ENCODE measurements around the gene OBI1. TPM values are rescaled to one million over a fixed set of nuclear protein-coding genes. Genes with fewer than 3 reads are reported as not detected.

Gene OBI1
- total and polyA plus RNA-seq, 10 of the 15 experiments (the other 5 are each of a cell fraction or from before 2014, with no cell fraction given): 15.5 to 34.2 (median 22.0) TPM

DNA sequence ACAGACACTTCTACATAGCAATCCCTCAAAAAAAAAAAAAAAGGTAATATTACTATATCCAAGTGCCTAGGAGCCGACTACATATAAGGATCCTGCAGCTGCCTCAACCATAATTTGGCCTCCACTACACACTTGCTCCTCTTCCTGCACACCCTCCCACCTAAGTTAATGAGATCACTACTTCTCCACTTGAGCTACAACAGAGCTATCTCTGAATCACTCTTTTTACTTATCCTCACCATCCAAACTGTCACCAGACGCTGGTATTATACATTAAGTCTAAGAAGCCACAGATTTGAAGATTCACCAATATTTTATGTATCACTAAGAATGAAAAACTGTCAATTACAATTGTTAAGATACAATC is 8.3 kb downstream of the OBI1 start:
- in situ Hi-C loops (cut with MboI) (no loop called here), intact Hi-C loops (cut with micrococcal nuclease; ENCODE audit: unreplicated experiment) (loop anchor here (10.0 kb wide), 1 partner anchor 404 kb away; no protein-coding TSS in a partner anchor)
- Histone ChIP-seq H3K9me3 (replicated peaks; ENCODE audit: control insufficient read depth, insufficient read depth, low read length) (no peaks in the 10 kb centered on the region), H2AFZ (ENCODE audit: control insufficient read depth, low read depth, low read length) (no peak overlapping the region), H3K27ac (ENCODE audit: control insufficient read depth, insufficient read depth) (no peak overlapping the region), H3K9ac (ENCODE audit: control insufficient read depth, insufficient read depth, low read length) (no peak overlapping the region), H3K4me1 (ENCODE audit: control insufficient read depth, insufficient read depth, low read length) (no peaks in the 10 kb centered on the region), H3K79me2 (ENCODE audit: control insufficient read depth, insufficient read depth, low read length) (peaks cover 71% of the 10 kb centered on the region), H4K20me1 (ENCODE audit: control insufficient read depth, insufficient read depth) (no peaks in the 10 kb centered on the region; the same call in 1 of the 2 replicates), H3K4me2 (ENCODE audit: control insufficient read depth, insufficient read depth) (no peak overlapping the region), H3K27me3 (replicated peaks in 1 of 2; ENCODE audit: control insufficient read depth in 2 of 2, insufficient read depth in 2 of 2, low read length in 1 of 2) (no peaks in the 10 kb centered on the region), H3K36me3 (ENCODE audit: control insufficient read depth in 2 of 2, insufficient read depth in 2 of 2, low read length in 1 of 2) (no peaks in the 10 kb centered on the region; a peak in 1 of 4 replicates), H3K4me3 (no peak overlapping the region)
- POLR2A ChIA-PET: no interaction called here
- 93% methylated on average over 2 of the region's 2 CpGs for WGBS (ENCODE audit: insufficient coverage, insufficient replicate concordance, low lambda C conversion rate, missing lambda C conversion rate)
- DNase-seq (ENCODE audit: low read depth, low spot score): no peak
- RAD21 ChIA-PET (ENCODE audit: unreplicated experiment): no interaction called here
- CTCF ChIA-PET: interaction anchor here (1.5 kb wide), 1 partner anchor 14 kb away, joined by 3 read pairs; no protein-coding TSS in a partner anchor
- FAIRE-seq: no peak
- peak; percentile 32; the same call in 2 of the 3 replicates for ATAC-seq
- SMC1A ChIA-PET (ENCODE audit: uncharacterized antibody, unreplicated experiment): interaction anchor here (0.8 kb wide), 1 partner anchor 12 kb away, joined by 3 read pairs; no protein-coding TSS in a partner anchor
- no peak for TF ChIP-seq ZNF622 (IDR thresholded peaks at IDR 0.05)
- TF ChIP-seq, protein P1, sequence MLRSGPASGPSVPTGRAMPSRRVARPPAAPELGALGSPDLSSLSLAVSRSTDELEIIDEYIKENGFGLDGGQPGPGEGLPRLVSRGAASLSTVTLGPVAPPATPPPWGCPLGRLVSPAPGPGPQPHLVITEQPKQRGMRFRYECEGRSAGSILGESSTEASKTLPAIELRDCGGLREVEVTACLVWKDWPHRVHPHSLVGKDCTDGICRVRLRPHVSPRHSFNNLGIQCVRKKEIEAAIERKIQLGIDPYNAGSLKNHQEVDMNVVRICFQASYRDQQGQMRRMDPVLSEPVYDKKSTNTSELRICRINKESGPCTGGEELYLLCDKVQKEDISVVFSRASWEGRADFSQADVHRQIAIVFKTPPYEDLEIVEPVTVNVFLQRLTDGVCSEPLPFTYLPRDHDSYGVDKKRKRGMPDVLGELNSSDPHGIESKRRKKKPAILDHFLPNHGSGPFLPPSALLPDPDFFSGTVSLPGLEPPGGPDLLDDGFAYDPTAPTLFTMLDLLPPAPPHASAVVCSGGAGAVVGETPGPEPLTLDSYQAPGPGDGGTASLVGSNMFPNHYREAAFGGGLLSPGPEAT (IDR thresholded peaks at IDR 0.05; ENCODE audit: low read depth): no peak
- TF ChIP-seq CREM (IDR thresholded peaks at IDR 0.05; ENCODE audit: low read depth): no peak
- TF ChIP-seq MYB (IDR thresholded peaks at IDR 0.05; ENCODE audit: borderline replicate concordance, low read depth, low read length): no peak
- no peak for TF ChIP-seq ETV6 (conservative IDR thresholded peaks at IDR 0.05 in 1 of 2, IDR thresholded peaks at IDR 0.05 in 1 of 2; ENCODE audit: borderline replicate concordance in 1 of 2, low read depth in 1 of 2)
- no TSS peak for BruUV-seq (replicated peaks)
